ENCODE results near the gene DAGLA.

- TF ChIP-seq CTCF (IDR thresholded peaks at IDR 0.05) (peak in 1 of 7 experiments; percentile 21), EP300 (IDR thresholded peaks at IDR 0.05) (no peak), POLR2A (IDR thresholded peaks at IDR 0.05) (no peak)
Observed at GRCh38 chr11:61701242-61701886, 21.2 kb downstream of the DAGLA start.
